Esophagus muscularis mucosa (tissue), 4 donors: ENCODE results near the gene ADAT1. TPM values are rescaled to one million over a fixed set of nuclear protein-coding genes. Genes with fewer than 3 reads are reported as not detected.
"Not testable (repeated sequence)": the region's sequence is repeated elsewhere in the genome, so short reads cannot be mapped to it uniquely, and the experiment has no call there.

Experiments used
- DNase-seq: peaks from one replicate; pipeline ENCODE4 v3.0.0-alpha.2; 2017; ENCODE audit errors: extremely low spot score
- H3K27ac ChIP-seq, 4 donors: fragments of 200-600 bp; sonication (generic); replicated peaks in 1 of 4; 1 replicate in 3 of 4; 2 replicates in 1 of 4; pipeline ENCODE4 v1.5.1; 2016 to 2019; ENCODE audit warnings: mild to moderate bottlenecking in 1 of 4
- H3K27me3 ChIP-seq, 4 donors: fragments of 200-600 bp; sonication (generic); one replicate each; pipeline versions ENCODE4 v1.5.1 to v1.6.0; 2016 to 2019
- H3K36me3 ChIP-seq, 4 donors: fragments of 200-600 bp; sonication (generic); one replicate each; pipeline ENCODE4 v1.5.1; 2016 to 2019
- H3K4me1 ChIP-seq, 4 donors: fragments of 200-600 bp; sonication (generic); one replicate each; pipeline ENCODE4 v1.5.1; 2016 to 2019
- H3K4me3 ChIP-seq, 4 donors: fragments of 200-600 bp; sonication (generic); 1 replicate in 2 of 4; 2 replicates in 2 of 4; pipeline ENCODE4 v1.5.1; 2016 to 2019; ENCODE audit warnings: mild to moderate bottlenecking in 4 of 4, moderate library complexity in 1 of 4
- H3K9me3 ChIP-seq, 4 donors: fragments of 200-600 bp; sonication (generic); 1 replicate in 3 of 4; 2 replicates in 1 of 4; pipeline ENCODE4 v1.5.1; 2016 to 2019
- CTCF ChIP-seq, 3 experiments: fragments of 200-600 bp in 2 of 3; fragments of 450-650 bp in 1 of 3; sonication (generic) in 2 of 3; IDR thresholded peaks; one replicate each; pipeline ENCODE4 v1.5.1; 2017 to 2019; ENCODE audit warnings: antibody characterized with exemption in 3 of 3, mild to moderate bottlenecking in 2 of 3, moderate library complexity in 1 of 3
- EP300 ChIP-seq: sonication (generic); formaldehyde crosslinking; IDR thresholded peaks from one replicate; pipeline ENCODE4 v1.6.1; 2017; ENCODE audit warnings: antibody characterized with exemption
- POLR2A ChIP-seq: fragments of 450-650 bp; IDR thresholded peaks from one replicate; pipeline ENCODE4 v1.6.1; 2017; ENCODE audit warnings: antibody characterized with exemption, moderate library complexity, mild to moderate bottlenecking, low read depth
- POLR2AphosphoS5 ChIP-seq, 2 donors: sonication (generic); formaldehyde crosslinking; IDR thresholded peaks; one replicate each; pipeline ENCODE4 v1.6.1; 2017; ENCODE audit warnings: antibody characterized with exemption in 2 of 2
- WGBS: methylation state at CpG from one replicate; pipeline ENCODE4 v1.1.5; 2018; 5-methylcytosine and 5-hydroxymethylcytosine counted together
- intact Hi-C: fragments of 100-400 bp; cut with DNase I; formaldehyde crosslinking; loops from one replicate; pipeline ENCODE4 v1.15.1; 2023
- total RNA-seq, 4 donors: library from RNA; depleted of rRNA; stranded (reverse); fragments of >200 nt; gene quantifications; one replicate each; pipeline versions ENCODE4 v1.1.0 to v1.2.1, GENCODE V29; 2016

The ADAT1 gene
- total RNA-seq, 4 donors from 2014 or later: 17.0 to 33.6 (median 22.7) TPM

GRCh38 chr16:75593825-75594820 is 29.0 kb downstream of the ADAT1 start:
- Histone ChIP-seq H3K4me1 (peaks cover 20 to 32% (median 31%) of the 10 kb centered on the region in 4 donors), H3K4me3 (no peak overlapping the region), H3K27me3 (no peaks in the 10 kb centered on the region), H3K36me3 (peaks cover 11 to 24% (median 17%) of the 10 kb centered on the region in 4 donors), H3K9me3 (peaks cover 0 to 5% (median 0%) of the 10 kb centered on the region in 4 donors), H3K27ac (peak overlapping the region in 1 of 4 donors; percentile 4)
- 70% methylated on average over 17 of the region's 17 CpGs for WGBS
- TF ChIP-seq EP300 (no peak), CTCF (IDR thresholded peaks at IDR 0.05) (no peak), POLR2AphosphoS5 (IDR thresholded peaks at IDR 0.05) (no peak), POLR2A (no peak)
- intact Hi-C loops: loop anchor here (10.0 kb wide), 1 partner anchor 119 kb away; no protein-coding TSS in a partner anchor
- no peak for DNase-seq

GRCh38 chr16:75593308-75593707 is 29.8 kb downstream of the ADAT1 start:
- H3K4me1 ChIP-seq: peaks cover 23 to 38% (median 33%) of the 10 kb centered on the region in 4 donors
- H3K27ac ChIP-seq: no peak overlapping the region
- H3K9me3 ChIP-seq: peaks cover 0 to 5% (median 0%) of the 10 kb centered on the region in 4 donors
- no peaks in the 10 kb centered on the region for H3K27me3 ChIP-seq
- H3K4me3 ChIP-seq: no peak overlapping the region
- no peak for TF ChIP-seq EP300
- 89% methylated on average over 6 of the region's 6 CpGs for WGBS
- intact Hi-C loops: loop anchor here (10.0 kb wide), 1 partner anchor 119 kb away; no protein-coding TSS in a partner anchor
- no peak for DNase-seq
- H3K36me3 ChIP-seq: peaks cover 9 to 16% (median 13%) of the 10 kb centered on the region in 4 donors

GRCh38 chr16:75591927-75592326 is 31.2 kb downstream of the ADAT1 start:
- WGBS: 45% methylated on average over 9 of the region's 9 CpGs
- not testable (repeated sequence) for H3K9me3 ChIP-seq, H3K27me3 ChIP-seq, H3K4me3 ChIP-seq, H3K36me3 ChIP-seq, DNase-seq, H3K27ac ChIP-seq
- peaks cover 23 to 38% (median 33%) of the 10 kb centered on the region in 4 donors for H3K4me1 ChIP-seq
- intact Hi-C loops: loop anchor here (10.0 kb wide), 1 partner anchor 117 kb away; no protein-coding TSS in a partner anchor

- intact Hi-C loops: loop anchor here (10.0 kb wide), 1 partner anchor 116 kb away; no protein-coding TSS in a partner anchor
- 23% methylated on average over 8 of the region's 8 CpGs for WGBS
- H3K4me3 ChIP-seq: peak overlapping the region in 1 of 4 donors; percentile 10
- TF ChIP-seq EP300: no peak
- TF ChIP-seq POLR2A: no peak
- peak in 1 of 3 experiments; percentile 18 for TF ChIP-seq CTCF (IDR thresholded peaks at IDR 0.05)
- TF ChIP-seq POLR2AphosphoS5 (IDR thresholded peaks at IDR 0.05): peak in 1 of 2 donors; percentile 57
- H3K27me3 ChIP-seq: no peaks in the 10 kb centered on the region
- H3K9me3 ChIP-seq: no peaks in the 10 kb centered on the region
- peak overlapping the region; percentile 73 to 79 (median 78) for H3K27ac ChIP-seq
- H3K4me1 ChIP-seq: peaks cover 23 to 38% (median 33%) of the 10 kb centered on the region in 4 donors
- DNase-seq: no peak
- peaks cover 0 to 10% (median 0%) of the 10 kb centered on the region in 4 donors for H3K36me3 ChIP-seq
Observed at GRCh38 chr16:75590920-75591843, 31.9 kb downstream of the ADAT1 start.

- peaks cover 23 to 38% (median 33%) of the 10 kb centered on the region in 4 donors for H3K4me1 ChIP-seq
- H3K4me3 ChIP-seq: no peak overlapping the region
- H3K27ac ChIP-seq: peak overlapping the region; percentile 21 to 79 (median 54)
- intact Hi-C loops: no loop called here
- no peaks in the 10 kb centered on the region for H3K27me3 ChIP-seq
- WGBS: 60% methylated on average over 3 of the region's 3 CpGs
- no peak for DNase-seq
- H3K36me3 ChIP-seq: peaks cover 0 to 14% (median 0%) of the 10 kb centered on the region in 4 donors
- TF ChIP-seq EP300 (no peak), CTCF (IDR thresholded peaks at IDR 0.05) (no peak), POLR2AphosphoS5 (IDR thresholded peaks at IDR 0.05) (peak; percentile 51 to 64), POLR2A (no peak)
- H3K9me3 ChIP-seq: no peaks in the 10 kb centered on the region
Observed at GRCh38 chr16:75589306-75589705, 33.8 kb downstream of the ADAT1 start.
